ENCODE data around the gene SH3GL2. TPM values are rescaled to one million over a fixed set of nuclear protein-coding genes. Genes with fewer than 3 reads are reported as not detected.

The SH3GL2 gene
- total RNA-seq, 2 experiments from 2014 or later, result not detected

- no peaks in the 10 kb centered on the region for H3K36me3 Mint-ChIP-seq (ENCODE audit: low read depth)
- H3K4me1 Mint-ChIP-seq, result no peaks in the 10 kb centered on the region
- H3K4me3 Mint-ChIP-seq, result no peak overlapping the region
- no peak overlapping the region for H3K27ac Mint-ChIP-seq
- H3K9me3 Mint-ChIP-seq, result no peaks in the 10 kb centered on the region
- DNase-seq, result no peak
- POLR2A ChIA-PET, result no interaction called here
- no peaks in the 10 kb centered on the region for H3K27me3 Mint-ChIP-seq
- CTCF ChIA-PET, result no interaction called here
Measured at GRCh38 chr9:17637229-17637628, 58.4 kb downstream of the SH3GL2 start.

- ChIA-PET POLR2A (no interaction called here), CTCF (no interaction called here)
- Mint-ChIP-seq H3K27ac (no peak overlapping the region), H3K9me3 (no peaks in the 10 kb centered on the region), H3K4me3 (no peak overlapping the region), H3K4me1 (no peaks in the 10 kb centered on the region), H3K27me3 (no peaks in the 10 kb centered on the region), H3K36me3 (ENCODE audit: low read depth) (no peaks in the 10 kb centered on the region)
- DNase-seq, result no peak
Measured at GRCh38 chr9:17648516-17648915, 69.7 kb downstream of the SH3GL2 start.

- Mint-ChIP-seq H3K9me3 (no peaks in the 10 kb centered on the region), H3K4me1 (no peaks in the 10 kb centered on the region), H3K27ac (no peak overlapping the region), H3K4me3 (no peak overlapping the region), H3K36me3 (ENCODE audit: low read depth) (no peaks in the 10 kb centered on the region), H3K27me3 (no peaks in the 10 kb centered on the region)
- ChIA-PET CTCF (no interaction called here), POLR2A (no interaction called here)
- no peak for DNase-seq
Measured at GRCh38 chr9:17651725-17652124, 72.9 kb downstream of the SH3GL2 start.

- ChIA-PET POLR2A (no interaction called here), CTCF (no interaction called here)
- Mint-ChIP-seq H3K27me3 (no peaks in the 10 kb centered on the region), H3K4me1 (no peaks in the 10 kb centered on the region), H3K36me3 (ENCODE audit: low read depth) (no peaks in the 10 kb centered on the region), H3K9me3 (no peaks in the 10 kb centered on the region), H3K4me3 (no peak overlapping the region), H3K27ac (no peak overlapping the region)
- DNase-seq, result no peak
Measured at GRCh38 chr9:17653947-17654465, 75.1 kb downstream of the SH3GL2 start.

- Mint-ChIP-seq H3K27ac (no peak overlapping the region), H3K4me3 (no peak overlapping the region), H3K9me3 (no peaks in the 10 kb centered on the region), H3K27me3 (no peaks in the 10 kb centered on the region), H3K4me1 (no peaks in the 10 kb centered on the region), H3K36me3 (ENCODE audit: low read depth) (no peaks in the 10 kb centered on the region)
- ChIA-PET CTCF (no interaction called here), POLR2A (no interaction called here)
- no peak for DNase-seq
Measured at GRCh38 chr9:17656889-17657288, 78.0 kb downstream of the SH3GL2 start.

GRCh38 chr9:17658237-17658636 lies 79.4 kb downstream of the SH3GL2 start:
- POLR2A ChIA-PET, result no interaction called here
- CTCF ChIA-PET, result no interaction called here
- no peaks in the 10 kb centered on the region for H3K27me3 Mint-ChIP-seq
- H3K27ac Mint-ChIP-seq, result no peak overlapping the region
- no peak overlapping the region for H3K4me3 Mint-ChIP-seq
- H3K36me3 Mint-ChIP-seq (ENCODE audit: low read depth), result no peaks in the 10 kb centered on the region
- H3K4me1 Mint-ChIP-seq, result no peaks in the 10 kb centered on the region
- no peak for DNase-seq
- no peaks in the 10 kb centered on the region for H3K9me3 Mint-ChIP-seq

GRCh38 chr9:17660158-17660557 lies 81.3 kb downstream of the SH3GL2 start:
- ChIA-PET POLR2A (interaction anchor here (0.5 kb wide), 1 partner anchor 1282 kb away, joined by 3 read pairs; no protein-coding TSS in a partner anchor), CTCF (no interaction called here)
- no peak for DNase-seq
- Mint-ChIP-seq H3K9me3 (no peaks in the 10 kb centered on the region), H3K4me1 (no peaks in the 10 kb centered on the region), H3K4me3 (no peak overlapping the region), H3K36me3 (ENCODE audit: low read depth) (no peaks in the 10 kb centered on the region), H3K27me3 (no peaks in the 10 kb centered on the region), H3K27ac (no peak overlapping the region)

GRCh38 chr9:17665450-17665849 lies 86.6 kb downstream of the SH3GL2 start:
- Mint-ChIP-seq H3K4me3 (no peak overlapping the region), H3K27me3 (no peaks in the 10 kb centered on the region), H3K36me3 (ENCODE audit: low read depth) (no peaks in the 10 kb centered on the region), H3K27ac (no peak overlapping the region), H3K9me3 (peaks cover 2% of the 10 kb centered on the region), H3K4me1 (no peaks in the 10 kb centered on the region)
- DNase-seq, result no peak
- ChIA-PET POLR2A (no interaction called here), CTCF (no interaction called here)

- DNase-seq, result no peak
- H3K27me3 Mint-ChIP-seq, result no peaks in the 10 kb centered on the region
- H3K4me1 Mint-ChIP-seq, result no peaks in the 10 kb centered on the region
- POLR2A ChIA-PET, result no interaction called here
- no peak overlapping the region for H3K27ac Mint-ChIP-seq
- CTCF ChIA-PET, result no interaction called here
- H3K9me3 Mint-ChIP-seq, result peaks cover 2% of the 10 kb centered on the region
- no peaks in the 10 kb centered on the region for H3K36me3 Mint-ChIP-seq (ENCODE audit: low read depth)
- H3K4me3 Mint-ChIP-seq, result no peak overlapping the region
Measured at GRCh38 chr9:17669206-17669605, 90.3 kb downstream of the SH3GL2 start.

- DNase-seq, result no peak
- POLR2A ChIA-PET, result no interaction called here
- Mint-ChIP-seq H3K27me3 (no peaks in the 10 kb centered on the region), H3K9me3 (peaks cover 9% of the 10 kb centered on the region), H3K36me3 (ENCODE audit: low read depth) (no peaks in the 10 kb centered on the region), H3K4me1 (no peaks in the 10 kb centered on the region), H3K27ac (no peak overlapping the region), H3K4me3 (no peak overlapping the region)
- CTCF ChIA-PET, result no interaction called here
Measured at GRCh38 chr9:17682684-17683083, 103.8 kb downstream of the SH3GL2 start.

- H3K36me3 Mint-ChIP-seq (ENCODE audit: low read depth), result no peaks in the 10 kb centered on the region
- H3K4me3 Mint-ChIP-seq, result no peak overlapping the region
- DNase-seq, result no peak
- H3K4me1 Mint-ChIP-seq, result no peaks in the 10 kb centered on the region
- no peaks in the 10 kb centered on the region for H3K27me3 Mint-ChIP-seq
- ChIA-PET POLR2A (no interaction called here), CTCF (no interaction called here)
- no peak overlapping the region for H3K27ac Mint-ChIP-seq
- peaks cover 4% of the 10 kb centered on the region for H3K9me3 Mint-ChIP-seq
Measured at GRCh38 chr9:17688834-17689233, 110.0 kb downstream of the SH3GL2 start.

GRCh38 chr9:17694336-17694735 lies 115.5 kb downstream of the SH3GL2 start:
- Mint-ChIP-seq H3K27ac (no peak overlapping the region), H3K27me3 (no peaks in the 10 kb centered on the region), H3K36me3 (ENCODE audit: low read depth) (no peaks in the 10 kb centered on the region), H3K9me3 (peaks cover under 1% of the 10 kb centered on the region), H3K4me1 (no peaks in the 10 kb centered on the region), H3K4me3 (no peak overlapping the region)
- CTCF ChIA-PET, result no interaction called here
- POLR2A ChIA-PET, result no interaction called here
- no peak for DNase-seq

- POLR2A ChIA-PET, result no interaction called here
Measured at GRCh38 chr9:17695482-17695881, 116.6 kb downstream of the SH3GL2 start.

GRCh38 chr9:17699615-17700330 lies 120.9 kb downstream of the SH3GL2 start:
- ChIA-PET POLR2A (no interaction called here), CTCF (no interaction called here)
- Mint-ChIP-seq H3K4me3 (no peak overlapping the region), H3K27me3 (no peaks in the 10 kb centered on the region), H3K27ac (no peak overlapping the region), H3K4me1 (no peaks in the 10 kb centered on the region), H3K9me3 (peaks cover 6% of the 10 kb centered on the region), H3K36me3 (ENCODE audit: low read depth) (no peaks in the 10 kb centered on the region)
- DNase-seq, result no peak

More at GRCh38 chr9:17695482-17695881, 116.6 kb downstream of the SH3GL2 start:
- no peak overlapping the region for H3K4me3 Mint-ChIP-seq
- H3K27ac Mint-ChIP-seq, result no peak overlapping the region
- no peaks in the 10 kb centered on the region for H3K36me3 Mint-ChIP-seq (ENCODE audit: low read depth)
- H3K4me1 Mint-ChIP-seq, result no peaks in the 10 kb centered on the region
- DNase-seq, result no peak
- H3K9me3 Mint-ChIP-seq, result peaks cover 3% of the 10 kb centered on the region
- CTCF ChIA-PET, result no interaction called here
- no peaks in the 10 kb centered on the region for H3K27me3 Mint-ChIP-seq
